NCI-H446 (cell line): ENCODE results near the gene RBPJL.

Source experiments
- DNase-seq, 2 experiments: peaks; one replicate each; lab custom pipeline; 2025; lab: John Stamatoyannopoulos, UW

Gene RBPJL, protein sequence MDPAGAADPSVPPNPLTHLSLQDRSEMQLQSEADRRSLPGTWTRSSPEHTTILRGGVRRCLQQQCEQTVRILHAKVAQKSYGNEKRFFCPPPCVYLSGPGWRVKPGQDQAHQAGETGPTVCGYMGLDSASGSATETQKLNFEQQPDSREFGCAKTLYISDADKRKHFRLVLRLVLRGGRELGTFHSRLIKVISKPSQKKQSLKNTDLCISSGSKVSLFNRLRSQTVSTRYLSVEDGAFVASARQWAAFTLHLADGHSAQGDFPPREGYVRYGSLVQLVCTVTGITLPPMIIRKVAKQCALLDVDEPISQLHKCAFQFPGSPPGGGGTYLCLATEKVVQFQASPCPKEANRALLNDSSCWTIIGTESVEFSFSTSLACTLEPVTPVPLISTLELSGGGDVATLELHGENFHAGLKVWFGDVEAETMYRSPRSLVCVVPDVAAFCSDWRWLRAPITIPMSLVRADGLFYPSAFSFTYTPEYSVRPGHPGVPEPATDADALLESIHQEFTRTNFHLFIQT

DNA sequence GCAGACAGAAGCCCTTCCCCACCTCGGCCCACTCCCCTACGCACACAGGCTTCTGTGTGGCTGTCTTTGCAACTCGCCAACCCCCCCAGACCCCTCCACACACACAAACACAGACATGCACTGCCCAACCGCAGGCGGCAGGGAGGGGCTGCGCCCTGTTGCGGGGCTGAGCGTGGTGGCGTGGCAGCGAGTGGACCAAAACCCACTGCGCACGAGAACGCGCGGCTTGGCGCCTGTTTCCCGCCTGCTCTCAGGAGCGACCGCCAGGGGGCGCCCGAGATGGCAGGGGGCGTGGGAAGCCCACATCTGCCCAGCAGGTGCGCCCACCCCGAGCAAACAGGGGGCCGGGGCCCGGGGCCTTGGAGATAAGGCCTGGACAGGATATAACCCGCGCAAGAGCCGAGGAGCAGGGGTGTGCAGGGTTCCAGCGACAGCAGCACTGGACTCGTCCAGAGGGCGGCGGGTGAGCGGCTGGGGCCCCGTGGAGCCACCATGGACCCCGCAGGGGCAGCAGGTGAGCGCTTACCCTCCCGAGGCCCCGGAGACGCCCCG lies at the start of gene RBPJL:
Gene RBPJL, plus strand, starts transcription at position 410 of the 552 bp plus-strand sequence. Its CDS starts 83 bp downstream, at position 493.
- no peak for DNase-seq

DNA sequence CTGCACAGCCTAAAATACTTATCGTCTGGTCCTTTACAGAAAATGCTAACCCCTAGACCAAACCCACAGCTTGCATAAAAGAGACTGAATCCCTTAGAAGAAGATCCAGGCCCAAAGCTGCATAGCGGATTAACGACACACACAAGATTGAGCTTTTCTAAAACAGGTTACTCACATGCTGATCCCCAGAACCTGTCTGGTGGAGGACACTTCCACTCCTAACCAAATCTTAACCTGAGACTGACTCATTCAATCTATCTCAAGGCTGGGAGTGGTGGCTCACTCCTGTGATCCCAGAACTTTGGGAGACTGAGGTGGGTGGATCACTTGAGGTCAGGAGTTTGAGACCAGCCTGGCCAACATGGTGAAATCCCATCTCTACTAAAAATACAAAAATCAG lies 49.5 kb upstream of the RBPJL start:
- DNase-seq, result no peak

DNA sequence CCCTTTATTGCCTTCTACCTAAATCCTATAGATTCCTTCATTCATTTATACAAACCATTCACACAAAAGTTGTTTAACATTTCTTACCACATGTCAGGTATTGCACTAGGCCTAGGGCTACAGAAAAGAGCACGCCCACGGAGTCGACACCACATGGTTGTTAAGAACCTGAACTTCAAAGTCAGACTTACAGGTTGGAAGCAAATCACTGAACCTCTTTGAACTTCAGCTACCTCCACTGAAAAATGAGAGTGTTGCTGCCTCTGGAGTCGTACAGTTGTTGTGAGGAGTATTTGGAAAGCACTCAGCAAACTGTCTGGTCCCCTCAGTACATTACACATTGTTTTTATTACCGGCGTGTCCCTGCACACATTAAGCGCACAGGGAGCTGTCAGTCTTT lies 48.9 kb upstream of the RBPJL start:
- no peak for DNase-seq

DNA sequence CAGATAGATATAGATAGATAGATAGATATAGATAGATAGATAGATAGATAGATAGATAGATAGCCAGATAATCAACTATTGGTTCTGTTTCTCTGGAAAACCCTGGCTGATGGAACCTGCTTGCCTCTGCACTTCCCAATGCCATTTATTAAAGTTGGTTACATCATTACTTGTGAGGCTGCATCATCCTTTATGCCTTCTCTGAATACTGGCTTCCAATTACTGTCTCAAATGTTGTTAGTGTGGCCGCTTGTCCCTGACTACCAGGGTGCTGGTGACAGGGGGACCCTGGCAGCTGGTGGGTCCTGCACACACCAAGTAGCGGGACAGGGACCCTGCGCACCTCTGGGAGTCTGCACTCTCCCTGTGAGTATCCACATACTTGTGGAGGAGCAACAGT lies 48.4 kb upstream of the RBPJL start:
- DNase-seq, result no peak

DNA sequence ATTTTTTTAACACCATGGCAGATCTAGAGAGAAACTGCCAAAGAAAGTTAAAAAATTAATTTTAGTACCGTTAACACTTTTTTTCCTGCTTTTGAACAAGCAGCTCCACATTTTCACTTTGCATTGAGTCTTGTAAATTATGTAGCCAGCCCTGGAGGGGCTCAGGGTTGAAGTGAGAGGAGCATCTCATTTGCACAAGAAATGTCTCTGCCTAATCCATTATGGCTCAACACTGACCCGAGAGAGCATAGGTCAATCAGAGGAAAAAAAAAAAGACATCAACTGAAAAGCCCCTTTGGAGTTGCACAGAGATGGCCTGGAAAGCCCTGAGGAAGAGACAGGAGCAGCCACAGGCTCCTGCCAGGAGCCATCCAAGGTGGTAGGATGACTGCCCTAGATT lies 48.0 kb upstream of the RBPJL start:
- no peak for DNase-seq

DNA sequence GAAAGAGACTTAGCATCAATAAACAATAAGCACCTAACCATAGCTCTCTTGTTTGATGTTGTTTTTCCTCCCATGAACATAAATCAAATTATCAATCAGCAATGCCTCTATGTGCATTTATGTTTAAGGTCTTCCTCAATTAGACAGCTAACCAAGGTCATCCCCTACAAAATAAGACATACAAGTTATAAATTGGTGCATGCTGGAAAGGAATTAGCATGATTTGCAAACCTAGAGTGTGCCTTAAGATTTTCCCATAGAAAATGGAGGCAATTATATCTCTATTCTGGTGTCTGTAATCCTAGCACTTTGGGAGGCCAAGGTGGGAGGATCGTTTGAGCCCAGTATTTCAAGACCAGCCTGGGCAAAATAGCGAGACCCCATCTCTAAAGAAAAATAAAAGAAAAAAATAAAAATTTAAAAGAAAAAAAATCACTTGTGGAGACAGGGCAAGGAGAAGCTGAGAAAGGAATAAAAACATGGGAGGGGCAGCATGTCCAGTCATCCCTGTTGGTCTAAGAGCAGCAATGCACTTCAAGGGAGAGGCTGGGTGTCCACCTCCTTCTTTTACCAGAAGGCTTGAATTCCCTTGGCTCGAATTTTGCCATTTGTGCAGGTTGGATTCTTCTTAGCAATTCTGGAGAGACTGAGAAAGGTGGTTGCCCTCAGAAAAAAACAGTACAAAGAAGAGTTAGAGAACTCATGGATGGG lies 42.9 kb upstream of the RBPJL start:
- no peak for DNase-seq

DNA sequence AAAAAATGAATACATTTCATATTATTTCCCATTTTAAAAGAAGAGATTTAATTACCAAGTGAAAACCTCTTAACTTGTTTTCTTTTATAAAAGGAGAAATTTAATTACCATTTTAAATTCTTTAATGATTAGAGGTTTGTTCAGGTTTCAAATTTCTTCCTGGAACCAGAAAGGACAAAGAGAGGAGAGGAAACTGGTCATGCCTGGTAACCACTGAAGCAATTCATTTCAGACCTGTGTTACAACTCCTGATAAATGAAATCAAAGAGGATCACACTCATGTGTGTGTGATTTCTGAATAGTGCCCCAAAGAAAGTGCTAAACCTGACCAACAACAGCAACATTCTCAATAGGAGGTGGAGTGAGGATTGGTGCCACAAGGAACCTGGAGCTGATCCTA lies 39.7 kb upstream of the RBPJL start:
- no peak for DNase-seq

DNA sequence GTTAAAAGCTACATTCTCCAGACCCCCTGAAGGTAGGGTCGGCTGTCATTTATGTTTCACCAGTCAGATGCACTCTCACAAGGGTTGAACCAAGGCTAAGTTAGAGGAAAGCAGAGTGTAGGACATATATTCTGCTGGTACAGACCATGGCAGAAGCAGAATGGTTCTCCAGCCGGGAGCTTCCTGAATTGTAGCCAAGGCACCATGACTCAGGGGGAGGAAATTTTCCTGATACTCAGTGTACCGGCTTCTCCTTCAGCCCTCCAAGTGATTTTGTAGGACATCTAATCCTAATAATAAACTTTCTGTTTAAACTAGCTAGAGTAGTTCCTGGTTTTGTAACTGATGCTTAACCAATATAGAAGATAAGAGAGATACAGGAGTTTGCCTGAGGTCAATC lies 38.1 kb upstream of the RBPJL start:
- no peak for DNase-seq

DNA sequence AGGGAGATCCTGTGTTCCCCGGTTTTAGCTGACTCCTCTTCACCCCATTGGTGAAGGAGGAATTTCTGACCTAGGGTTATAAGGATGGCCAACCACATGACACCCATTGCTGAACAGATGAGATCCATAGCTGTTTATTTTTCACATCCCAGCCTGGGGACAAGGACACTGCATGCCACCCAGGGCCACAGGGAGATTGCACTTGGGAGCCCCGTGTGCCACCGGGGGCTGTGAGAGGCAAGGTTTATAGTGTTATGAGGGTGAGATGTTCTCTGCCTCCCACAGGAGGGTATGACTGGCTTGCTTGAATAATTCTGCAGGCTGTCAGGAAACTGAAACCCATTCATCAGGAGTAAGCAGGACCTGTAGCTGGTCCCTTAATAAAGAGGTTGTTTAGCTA lies 37.6 kb upstream of the RBPJL start:
- no peak for DNase-seq

DNA sequence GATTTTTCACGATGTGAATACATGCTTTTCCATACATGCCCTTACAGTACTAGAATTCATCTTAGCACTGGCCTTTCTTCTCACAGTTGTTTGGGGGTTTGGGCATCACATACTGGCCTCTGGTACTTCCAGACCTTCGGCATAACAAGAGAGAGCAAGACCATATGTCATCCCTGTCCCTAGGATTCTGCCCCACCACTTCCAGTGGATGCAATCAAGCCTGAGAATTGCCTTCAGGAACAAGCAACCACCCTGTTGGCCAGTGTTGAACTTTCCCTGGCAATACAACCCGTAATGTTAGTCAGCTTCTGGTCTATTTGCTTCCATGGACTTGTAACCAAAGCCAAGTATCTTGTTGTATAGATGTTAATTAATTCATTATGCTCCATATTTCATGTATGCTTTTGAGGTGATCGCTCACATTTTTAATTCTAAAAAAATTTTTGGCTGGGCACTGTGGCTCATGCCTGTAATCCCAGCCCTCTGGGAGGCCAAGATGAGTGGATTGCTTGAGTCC lies 36.8 kb upstream of the RBPJL start:
- DNase-seq, result peak in 1 of 2 experiments; percentile 60

DNA sequence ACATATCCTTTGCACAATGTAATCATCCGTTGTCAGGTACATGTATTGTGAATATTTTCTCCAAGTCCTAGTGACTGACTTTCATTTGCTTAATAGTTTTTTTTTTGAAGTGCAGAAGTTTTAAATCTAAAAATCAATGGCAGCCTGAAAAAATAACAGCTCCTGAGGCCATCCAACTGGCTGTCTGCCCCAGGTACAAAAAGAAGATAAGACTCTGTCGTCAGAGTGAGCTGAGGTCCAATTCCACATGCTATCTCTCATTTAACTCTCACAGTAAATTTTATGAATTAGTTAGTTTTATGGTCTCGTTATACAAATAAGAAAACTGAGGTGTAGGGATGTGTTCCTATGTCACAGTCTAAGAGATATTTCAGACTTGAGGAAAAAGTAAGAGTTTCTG lies 31.3 kb upstream of the RBPJL start:
- no peak for DNase-seq

DNA sequence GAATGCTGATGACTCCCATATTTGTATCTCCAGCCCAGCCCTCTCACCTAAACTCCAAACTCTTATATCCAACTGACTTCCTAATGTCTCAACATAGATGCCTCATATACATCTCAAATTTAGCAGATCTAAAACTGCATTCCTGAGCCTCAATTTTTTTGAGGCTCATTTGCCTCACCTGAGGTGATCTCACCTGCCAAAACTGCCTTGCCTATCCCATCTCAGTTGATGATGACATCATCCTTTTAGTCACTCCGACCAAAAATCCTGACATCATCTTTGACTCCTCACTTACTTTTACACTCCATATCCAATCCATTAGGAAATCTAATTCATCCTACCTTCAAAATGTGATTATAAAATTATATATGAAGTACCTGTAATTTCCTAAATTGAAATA lies 26.6 kb upstream of the RBPJL start:
- no peak for DNase-seq

DNA sequence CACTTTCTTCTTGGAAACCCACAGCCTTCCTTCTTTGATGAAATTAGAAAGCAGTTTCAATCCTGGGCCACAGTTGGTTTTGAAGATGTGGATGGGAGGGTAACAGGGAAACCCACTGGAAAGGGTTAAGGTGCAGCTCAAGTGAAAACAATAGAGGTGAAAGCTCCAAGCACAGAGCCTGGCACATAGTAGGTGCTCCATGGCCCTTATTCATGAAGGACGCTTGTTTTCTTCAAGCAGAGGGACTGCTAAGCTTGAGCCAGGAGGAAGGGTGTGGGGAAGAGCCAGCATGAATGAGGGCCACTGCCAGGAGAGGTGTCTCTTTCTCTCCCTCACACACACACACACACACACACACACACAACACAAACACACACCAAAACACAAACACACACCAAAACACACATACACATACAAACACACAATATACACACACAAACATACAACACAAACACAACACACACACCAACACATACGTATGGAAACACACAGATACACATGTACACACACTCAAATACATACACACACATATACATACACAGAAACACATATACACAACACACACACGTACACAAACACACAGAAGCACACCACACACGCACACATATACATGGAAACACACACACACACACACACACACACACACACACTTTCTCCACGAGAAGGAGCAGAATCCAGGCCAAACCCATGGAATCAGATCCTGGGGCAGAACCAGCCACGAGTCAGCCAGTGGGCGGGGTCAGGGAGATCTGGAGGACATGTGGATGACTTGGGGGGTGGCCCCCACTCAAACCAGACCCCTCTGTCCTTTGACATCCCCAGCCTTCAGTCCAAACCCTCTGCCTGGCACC lies 23.7 kb upstream of the RBPJL start:
- no peak for DNase-seq

DNA sequence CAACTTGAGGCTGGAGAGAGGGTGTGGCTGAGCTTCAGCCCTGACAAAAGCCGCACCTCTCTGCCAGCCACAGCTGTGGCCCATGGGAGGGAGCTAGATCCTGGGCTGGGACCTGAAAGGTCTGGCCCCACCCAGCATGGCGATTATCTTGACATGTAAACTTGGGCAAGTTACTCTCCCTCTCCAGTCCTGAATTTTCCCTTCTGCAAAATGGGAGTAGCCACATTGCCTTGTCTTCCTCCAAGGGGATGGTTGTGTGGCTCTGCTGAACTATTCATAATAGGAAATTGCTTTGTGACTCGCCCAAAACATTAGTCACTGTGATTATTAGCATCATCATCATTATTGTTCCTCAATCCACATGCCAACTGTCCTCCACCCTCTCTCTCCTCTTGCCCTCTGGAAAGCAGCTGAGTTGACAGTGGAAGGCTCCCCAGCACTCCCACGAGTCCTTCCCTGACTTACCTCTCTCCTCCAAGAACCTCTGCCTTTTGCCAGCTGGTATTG lies 23.0 kb upstream of the RBPJL start:
- DNase-seq, result no peak

DNA sequence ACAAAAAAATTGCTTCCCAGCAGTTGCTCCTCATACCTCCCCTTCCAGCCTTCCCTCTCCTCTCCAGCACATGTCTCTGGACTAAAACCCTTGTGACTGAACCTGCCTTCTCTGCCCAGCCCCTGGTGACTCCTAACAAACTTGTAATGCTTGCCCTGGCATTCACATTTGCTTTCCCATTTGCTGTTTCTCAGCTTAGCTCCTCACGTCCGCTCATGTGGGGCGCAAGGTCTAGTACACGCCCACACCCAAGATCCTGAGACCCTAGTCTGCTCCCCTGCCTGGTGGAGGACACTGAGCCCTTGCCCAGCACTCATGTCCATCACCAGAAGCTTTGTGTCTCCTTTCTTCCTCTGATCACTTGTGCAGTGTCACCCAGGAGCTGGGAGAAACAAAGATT lies 18.3 kb upstream of the RBPJL start:
- DNase-seq, result no peak

DNA sequence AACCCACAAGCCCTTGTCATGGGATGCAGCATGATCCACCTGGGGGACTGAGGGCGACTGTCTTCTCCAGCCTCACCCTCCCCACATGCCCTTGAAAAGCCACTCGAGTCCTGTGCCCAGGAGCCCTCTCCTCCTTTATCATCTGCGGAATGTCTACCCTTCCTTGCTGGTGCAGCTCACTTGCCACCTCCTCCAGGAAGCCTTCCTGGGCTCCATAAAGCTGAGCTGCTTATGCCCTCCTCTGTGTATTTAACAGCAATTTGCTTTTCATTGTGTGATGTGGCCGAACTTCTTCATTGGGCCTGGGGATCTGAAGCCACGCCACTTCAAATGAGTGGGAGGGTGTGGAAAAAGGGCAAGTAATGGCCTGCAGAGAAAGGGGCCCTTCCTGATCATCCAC lies 17.8 kb upstream of the RBPJL start:
- no peak for DNase-seq

DNA sequence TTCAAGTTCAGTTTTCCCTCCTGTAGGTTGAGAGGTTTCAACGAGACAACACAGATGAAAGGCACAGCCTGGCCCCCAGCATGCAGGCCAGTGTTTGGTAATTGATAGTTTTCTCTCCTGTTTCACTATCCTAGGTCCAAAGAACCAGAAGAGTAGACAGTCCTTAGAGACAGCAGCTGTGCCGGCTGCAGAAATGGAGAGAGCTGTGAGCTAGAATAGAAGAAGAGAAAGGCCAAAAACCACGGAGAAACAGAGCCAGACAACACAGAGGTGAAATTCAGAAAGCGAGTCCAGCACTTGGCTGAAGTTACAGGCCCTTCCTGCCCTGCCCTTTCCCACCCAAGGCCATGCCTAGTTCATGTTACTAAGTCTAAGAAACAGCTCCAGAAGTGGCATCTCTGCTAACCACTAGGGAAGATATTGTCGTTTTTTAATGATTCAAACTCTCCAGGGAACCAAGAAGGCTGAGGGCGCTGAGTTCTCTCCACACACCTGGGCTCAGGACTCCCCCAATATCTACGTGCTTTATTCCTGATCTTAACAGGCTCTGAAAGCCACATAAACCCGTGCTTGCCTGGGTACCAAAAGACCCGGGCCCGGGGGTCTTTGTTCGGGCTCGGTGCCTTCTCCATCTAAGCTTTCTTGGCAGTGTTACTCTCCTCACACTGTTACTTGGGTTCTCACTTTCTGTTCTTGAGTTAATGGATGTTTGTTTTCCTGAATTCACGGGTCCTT lies 16.5 kb upstream of the RBPJL start:
- DNase-seq, result no peak

DNA sequence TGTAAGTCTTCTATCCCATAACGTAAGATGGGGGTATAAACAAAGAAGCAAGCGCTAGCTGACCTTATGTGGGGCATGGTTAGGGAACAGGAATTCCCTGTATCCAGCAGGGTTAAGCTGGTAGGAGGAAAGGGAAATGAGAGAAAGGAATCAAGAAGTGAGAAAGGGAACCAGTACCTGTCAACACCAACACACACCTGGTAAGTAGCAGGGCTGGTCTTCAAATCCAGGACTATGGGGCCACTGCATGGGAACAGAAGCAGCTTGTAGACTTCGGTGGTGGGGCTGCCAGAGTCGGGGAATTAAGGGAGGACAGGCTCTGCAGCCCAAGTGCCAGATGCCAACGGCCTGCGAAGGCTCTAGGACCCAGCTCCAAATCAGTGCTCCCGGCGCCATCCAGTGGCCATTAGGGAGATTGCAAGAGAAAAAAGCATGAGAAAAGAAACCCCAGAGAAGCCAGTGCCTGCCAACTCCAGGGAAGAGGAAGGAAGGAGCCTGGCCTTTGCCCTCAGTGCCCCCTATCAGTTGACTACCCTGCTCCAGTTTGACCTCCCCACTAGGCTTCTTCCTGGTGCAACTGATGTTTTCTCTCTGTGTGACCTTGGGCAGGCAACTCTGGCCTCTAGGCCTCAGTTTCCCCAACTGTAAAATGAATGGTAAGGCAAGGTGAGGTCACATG lies 15.8 kb upstream of the RBPJL start:
- DNase-seq, result peak; percentile 89 to 96

DNA sequence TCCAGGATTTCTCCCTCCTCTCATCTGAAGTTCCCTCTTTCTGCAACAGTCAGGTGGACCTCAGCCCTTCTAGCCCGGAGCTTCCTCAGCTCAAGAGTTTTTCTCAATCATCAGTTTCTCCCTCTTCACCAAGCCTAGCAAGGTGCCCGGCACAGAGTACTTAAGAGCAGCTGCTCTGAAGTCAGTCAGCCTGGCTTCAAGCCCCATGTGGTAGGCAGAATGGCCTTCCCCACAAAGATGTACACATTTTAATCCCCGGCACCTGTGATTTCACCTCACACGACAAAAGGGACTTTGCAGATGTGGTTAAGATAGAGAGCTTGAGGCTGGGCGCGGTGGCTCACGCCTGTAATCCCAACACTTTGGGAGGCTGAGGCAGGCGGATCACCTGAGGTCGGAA lies 15.1 kb upstream of the RBPJL start:
- DNase-seq, result no peak

DNA sequence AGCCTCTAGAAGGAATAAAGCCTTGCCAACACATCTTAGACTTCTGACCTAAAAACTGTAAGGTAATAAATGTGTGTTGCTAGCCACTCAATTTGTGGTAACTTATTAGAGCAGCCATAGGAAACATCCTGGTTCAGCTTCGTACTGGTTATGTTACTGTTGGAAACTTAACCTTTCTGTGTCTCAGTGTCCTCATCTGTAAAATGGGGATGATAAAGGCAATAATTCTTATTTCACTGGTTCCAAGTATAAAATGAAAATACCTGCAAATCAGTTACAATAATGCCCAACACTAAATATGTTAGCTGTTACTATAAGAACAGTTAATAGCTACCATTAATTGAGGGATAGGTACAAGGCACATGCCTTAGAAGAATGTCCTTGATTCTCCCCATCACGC lies 14.3 kb upstream of the RBPJL start:
- DNase-seq, result no peak
